ELR (cell line): ENCODE measurements around the gene MOB3A.

ENCODE experiments used
- DNase-seq: peaks from one replicate; pipeline ENCODE4 v3.0.0-alpha.2; 2015; ENCODE audit warnings: low read depth

Gene MOB3A

DNA sequence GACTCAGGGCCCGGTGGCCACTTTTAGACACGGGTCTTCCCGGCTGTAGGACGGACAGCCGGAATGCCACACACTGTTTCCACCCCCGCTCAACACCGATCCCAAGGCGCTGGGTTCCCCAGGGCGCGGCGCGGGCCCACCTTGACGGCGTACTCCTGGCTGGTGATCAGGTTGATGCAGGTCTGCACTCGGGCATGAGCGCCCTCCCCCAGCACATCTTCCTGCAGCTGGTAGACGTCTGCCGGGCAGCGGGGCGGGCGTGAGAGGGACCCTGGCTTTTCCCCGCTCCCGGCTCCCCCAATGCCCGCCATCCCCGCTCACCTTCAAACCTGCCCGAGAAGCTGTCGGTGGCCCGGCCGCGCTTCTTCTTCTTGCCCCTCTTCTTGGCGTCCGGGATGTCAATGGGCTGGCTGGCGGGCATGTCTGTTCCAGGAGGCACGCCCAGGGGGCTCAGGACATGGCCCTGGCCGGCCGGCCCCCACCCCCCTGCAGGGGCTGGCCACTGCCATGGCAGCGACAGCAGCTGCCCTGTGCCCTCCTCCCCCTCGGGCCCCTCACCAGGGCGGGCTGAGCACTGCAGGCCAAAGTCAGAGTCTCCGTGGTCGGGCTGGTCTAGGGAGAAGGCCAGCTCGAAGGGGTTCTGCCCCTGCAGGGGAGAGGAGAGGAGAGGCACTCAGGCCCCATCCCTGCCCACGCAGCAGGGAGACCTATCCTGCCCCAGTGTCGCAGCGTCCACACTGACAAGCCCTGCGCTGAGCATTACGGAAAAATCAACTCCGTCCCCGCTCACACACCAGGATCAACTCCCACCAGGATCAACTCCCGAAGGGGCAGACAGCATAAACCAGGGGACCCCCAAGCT is 49.8 kb downstream of the MOB3A start:
- DNase-seq: no peak

- no peak for DNase-seq
These were observed 50.6 kb downstream of the MOB3A start for GRCh38 chr19:2045501-2046045.

GRCh38 chr19:2044709-2045500 is 51.2 kb downstream of the MOB3A start:
- no peak for DNase-seq

GRCh38 chr19:2043961-2044708 is 52.0 kb downstream of the MOB3A start:
- DNase-seq: no peak

DNA sequence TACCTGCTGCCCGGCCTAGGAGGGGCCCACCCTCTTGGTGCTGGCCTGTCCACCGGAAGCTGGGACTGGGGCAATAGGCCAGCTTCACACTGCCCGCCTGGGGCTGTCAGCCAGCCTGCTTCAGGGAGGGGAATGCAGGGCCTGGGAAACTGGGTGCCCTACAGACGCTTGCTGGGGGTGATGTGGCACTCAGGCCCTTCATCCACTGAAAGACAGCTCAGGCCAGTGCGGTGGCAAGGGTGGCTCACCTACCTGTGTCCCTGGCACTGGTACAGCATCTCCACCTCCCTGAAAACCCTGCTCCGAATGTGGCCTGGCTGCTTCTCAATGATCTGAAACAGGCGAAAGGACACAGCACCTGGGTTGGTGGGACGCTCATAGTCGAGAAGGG is 52.9 kb downstream of the MOB3A start:
- DNase-seq: no peak

DNA sequence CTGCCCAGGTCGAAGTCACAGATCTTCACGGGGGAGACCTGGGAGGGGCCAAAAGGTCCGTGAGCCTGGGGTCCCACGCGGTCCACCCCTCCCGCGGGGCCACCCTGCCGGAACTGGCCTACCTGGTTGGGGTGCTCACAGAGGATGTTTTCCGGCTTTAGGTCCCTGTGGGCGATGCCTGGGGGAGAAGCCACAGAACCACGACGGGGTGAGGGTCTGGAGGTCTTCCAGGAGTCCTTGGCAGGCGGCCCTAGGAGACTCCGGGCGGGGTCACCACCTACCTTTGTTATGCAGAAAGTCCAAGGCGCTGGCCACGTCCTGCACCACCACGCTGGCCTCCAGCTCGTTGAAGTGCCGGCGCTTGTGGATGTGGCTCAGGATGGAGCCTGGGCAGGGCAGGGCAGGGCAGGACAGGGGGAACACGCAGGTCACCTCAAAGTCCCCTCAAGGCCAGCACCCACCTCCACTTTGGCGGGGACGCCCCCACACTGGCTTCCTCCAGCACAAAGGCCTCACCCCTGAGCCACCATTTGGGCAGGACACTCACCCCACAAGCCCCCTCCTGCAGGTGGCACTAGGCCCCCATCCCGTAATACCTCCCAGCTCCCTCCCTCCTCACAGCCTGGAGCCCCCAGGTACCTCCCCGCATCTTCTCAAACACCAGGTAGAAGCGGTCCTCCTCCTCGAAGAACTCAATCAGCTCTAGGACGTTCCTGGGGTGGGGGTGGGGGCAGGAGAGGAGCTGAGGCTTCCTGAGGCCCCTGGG is 53.5 kb downstream of the MOB3A start:
- DNase-seq: no peak

DNA sequence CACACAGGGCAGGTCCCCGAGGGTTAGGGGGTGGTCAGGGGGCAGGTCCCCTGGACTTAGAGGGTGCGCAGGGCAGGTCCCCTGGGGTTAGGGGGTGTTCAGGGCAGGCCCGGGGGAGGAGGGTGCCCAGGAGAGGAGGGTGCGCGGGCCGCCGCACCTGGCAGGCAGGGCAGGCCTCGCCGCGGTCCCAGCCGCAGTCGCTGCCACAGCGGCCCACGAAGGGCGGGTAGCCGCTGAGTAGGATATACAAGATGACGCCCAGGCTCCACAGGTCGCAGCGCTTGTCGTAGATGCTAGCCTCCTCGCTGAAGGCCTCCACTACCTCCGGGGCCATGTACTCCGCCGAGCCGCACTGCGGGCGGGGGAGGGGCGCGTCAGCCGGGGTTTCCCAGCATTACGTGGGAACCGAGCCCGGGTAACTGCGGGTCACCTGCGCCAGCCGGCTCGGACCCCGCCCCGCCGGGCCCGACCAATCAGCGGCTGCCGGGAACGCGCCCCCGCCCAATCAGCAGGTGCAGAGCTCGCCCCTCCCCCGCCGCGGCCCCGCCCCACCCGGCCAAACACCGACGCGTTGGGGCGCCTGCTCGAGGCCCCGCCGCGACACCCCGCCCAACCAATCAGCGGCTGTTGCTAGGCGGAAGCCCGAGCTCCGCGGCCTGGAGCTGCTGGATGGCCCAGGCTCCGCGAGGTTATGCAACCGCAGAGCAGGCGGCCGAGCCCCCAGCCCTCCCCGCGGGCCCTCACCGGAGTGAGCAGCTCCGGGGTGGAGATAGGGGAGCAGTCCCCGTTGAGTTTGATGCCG is 54.2 kb downstream of the MOB3A start:
- DNase-seq: peak; percentile 88

- no peak for DNase-seq
These were observed 54.8 kb downstream of the MOB3A start for GRCh38 chr19:2041433-2041682.

GRCh38 chr19:2040647-2041432 is 55.3 kb downstream of the MOB3A start:
- DNase-seq: no peak

DNA sequence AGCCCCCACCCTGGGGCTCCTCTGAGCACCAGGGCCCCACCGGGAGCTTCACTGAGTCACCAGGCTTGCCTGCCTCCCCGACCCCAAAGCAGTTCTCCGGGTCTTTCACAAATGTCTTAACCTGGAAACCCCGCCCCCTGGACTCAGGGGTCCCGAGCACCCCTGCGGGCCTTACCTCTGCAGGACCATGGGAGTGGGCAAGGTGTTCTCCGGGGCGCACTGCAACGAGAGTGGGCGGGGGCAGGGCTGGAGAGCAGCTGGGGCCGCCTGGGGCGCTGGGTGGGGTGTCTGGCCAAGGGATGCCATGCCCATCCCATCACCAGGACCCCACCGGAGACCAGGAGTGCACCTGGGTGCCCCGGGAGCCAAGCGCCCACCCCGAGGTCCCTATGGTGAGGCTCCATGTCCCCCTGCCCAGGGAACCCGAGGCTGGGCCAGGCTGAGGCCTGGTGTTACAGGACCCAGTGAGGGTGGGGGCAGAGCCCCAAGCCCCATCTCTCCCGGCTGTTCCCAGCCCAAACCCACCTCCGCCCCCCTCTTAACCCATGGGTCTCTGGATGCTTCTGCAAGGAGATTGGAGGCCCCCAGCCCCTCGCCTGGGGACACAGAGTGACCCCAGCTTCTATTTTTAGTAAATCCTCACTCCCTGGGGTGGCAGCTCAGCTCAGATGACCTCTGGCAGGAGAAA is 56.0 kb downstream of the MOB3A start:
- DNase-seq: no peak

DNA sequence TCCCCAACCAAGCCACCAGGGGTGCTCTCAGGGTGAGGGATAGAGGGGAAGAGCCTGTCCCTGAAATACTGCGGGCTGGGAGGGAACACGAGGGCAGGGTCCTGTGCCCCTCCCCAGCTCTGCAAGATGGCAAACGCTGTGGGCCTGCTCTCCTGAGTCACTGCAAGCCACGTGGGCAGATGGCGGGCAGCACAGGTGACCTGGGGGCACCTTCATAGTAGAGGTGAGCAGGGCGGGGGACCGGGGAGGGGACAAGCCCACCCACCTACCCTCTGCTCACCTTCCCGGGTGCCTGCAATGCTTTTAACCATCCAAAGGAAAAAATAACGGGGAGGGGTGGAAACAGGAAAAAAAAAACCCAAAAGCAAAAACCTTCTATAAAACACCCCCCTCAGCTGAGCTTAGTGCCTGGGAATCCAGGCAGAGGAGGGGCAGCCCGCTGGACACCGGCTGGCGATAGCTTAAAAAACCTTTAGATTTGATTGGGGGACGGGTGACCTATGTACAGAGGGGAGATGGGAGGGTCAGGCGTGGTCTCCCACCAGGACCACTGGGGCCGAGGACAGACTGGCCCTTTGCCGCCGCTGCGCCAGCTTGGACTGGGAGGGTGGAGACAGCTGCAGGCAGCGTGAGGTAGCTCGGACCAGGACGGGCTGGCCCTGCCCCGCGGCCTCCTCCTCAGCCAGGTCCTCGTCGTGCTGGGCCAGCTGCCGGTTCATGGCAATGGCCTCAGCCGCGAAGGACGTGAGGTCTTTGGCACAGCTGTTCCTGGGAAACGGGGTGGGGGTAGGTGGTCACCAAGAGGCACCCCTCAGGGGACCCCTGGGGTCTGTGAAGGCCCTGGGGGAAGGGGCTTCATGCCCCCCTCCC is 56.8 kb downstream of the MOB3A start:
- no peak for DNase-seq

DNA sequence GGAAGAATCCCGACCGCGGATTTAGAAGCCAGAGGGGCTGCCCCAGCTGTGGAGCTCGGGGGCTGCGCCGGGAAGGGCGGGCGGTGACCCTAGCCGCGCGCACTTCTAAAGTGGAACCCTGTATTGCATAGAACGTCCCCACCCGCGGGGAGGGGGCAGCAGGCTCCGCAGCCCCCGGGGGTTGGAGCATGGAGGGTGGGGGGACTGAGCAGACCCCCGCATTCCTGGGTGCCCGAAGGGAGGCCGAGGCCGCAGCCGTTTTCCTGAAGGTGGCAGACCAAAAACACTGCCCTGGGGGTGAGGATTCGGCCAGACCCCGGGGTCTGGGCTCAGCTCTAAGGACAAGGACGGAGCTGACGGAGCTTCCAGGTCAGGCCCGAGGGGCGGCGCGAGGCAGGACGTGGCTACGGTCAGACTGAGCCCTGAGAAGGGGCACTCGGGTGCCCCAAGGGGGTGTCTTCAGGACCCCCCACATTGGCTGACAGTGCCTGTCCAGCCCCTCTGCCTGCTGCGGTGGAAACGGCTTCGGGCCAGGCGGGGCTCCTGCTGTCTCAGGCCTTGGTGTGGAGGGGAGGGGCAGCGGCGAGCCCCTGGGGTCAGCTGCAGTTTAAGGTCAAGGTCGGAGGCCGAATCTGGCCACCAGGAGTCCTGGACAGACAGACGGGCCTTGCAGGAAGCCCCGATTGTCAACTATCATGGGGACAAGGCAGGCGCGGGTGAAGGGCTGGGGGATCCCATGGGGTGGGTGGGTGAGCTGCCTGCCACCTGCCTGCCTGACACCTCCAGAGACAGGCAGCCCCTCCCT is 57.6 kb downstream of the MOB3A start:
- no peak for DNase-seq

- DNase-seq: no peak
These were observed 58.4 kb downstream of the MOB3A start for GRCh38 chr19:2037651-2038255.

DNA sequence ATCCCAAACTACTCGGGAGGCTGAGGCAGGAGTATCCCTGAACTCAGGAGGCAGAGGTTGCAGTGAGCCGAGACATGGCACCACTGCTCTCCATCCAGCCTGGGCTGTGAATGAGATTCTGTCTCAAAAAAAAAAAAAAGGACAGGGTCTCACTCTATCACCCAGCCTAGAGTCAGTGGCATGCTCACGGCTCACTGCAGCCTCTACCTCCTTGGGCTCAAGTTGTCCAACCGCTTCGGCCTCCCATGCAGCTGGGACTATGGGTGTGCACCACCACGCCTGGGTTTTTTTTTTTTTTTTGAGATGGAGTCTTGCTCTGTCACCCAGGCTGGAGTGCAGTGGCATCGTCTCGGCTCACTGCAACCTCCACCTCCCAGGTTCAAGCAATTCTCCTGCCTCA is 59.7 kb downstream of the MOB3A start:
- no peak for DNase-seq

DNA sequence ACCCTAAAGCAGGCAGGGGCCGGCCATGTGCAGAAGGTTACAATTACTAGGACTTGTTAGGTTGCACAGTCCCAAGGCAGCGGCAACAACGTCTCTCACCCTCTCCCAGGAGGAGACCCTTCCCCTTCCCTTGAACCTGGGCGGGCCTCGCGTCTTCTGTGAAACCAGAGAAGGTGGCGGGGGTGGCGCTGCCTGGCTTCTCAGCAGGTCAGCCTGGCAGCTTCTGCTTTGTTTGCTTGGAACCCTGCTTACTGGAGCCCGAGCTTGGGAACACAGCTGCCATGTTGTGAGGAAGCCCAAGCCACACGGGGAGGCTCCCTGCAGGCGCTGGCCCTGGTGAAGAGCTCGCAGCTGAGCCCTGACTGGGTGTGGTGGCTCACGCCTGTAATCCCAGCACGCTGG is 60.5 kb downstream of the MOB3A start:
- no peak for DNase-seq

GRCh38 chr19:2034729-2035589 is 61.2 kb downstream of the MOB3A start:
- DNase-seq: peak; percentile 52
